Osteoblast (primary cell): ENCODE measurements around the gene OPA1. TPM values are rescaled to one million over a fixed set of nuclear protein-coding genes. Genes with fewer than 3 reads are reported as not detected.

Experiments used
- DNase-seq: peaks from one replicate; pipeline ENCODE4 v3.0.0; 2011; ENCODE audit warnings: low spot score, mixed read lengths; ENCODE audit not compliant: insufficient read length; ENCODE audit errors: missing footprints
- H2AFZ ChIP-seq: 2 replicates; pipeline ENCODE4 v1.6.0; 2011; ENCODE audit warnings: mild to moderate bottlenecking, low read length
- H3K27ac ChIP-seq: 2 replicates; pipeline ENCODE4 v1.5.1; 2011; ENCODE audit warnings: mild to moderate bottlenecking, low read depth, low read length, moderate library complexity
- H3K27me3 ChIP-seq: 2 replicates; pipeline ENCODE4 v1.6.0; 2012; ENCODE audit warnings: mild to moderate bottlenecking, control low read depth, inconsistent platforms, low read length, moderate library complexity; ENCODE audit not compliant: insufficient read depth
- H3K36me3 ChIP-seq: 2 replicates; pipeline ENCODE4 v1.5.1; 2011; ENCODE audit warnings: mild to moderate bottlenecking, low read length, control low read depth, moderate library complexity; ENCODE audit not compliant: insufficient read depth
- H3K4me1 ChIP-seq: 2 replicates; pipeline ENCODE4 v1.5.1; 2011; ENCODE audit warnings: mild to moderate bottlenecking, low read length, control low read depth, moderate library complexity; ENCODE audit not compliant: insufficient read depth
- H3K4me2 ChIP-seq: 2 replicates; pipeline ENCODE4 v1.6.0; 2011; ENCODE audit warnings: mild to moderate bottlenecking, low read length; ENCODE audit not compliant: insufficient read depth
- H3K4me3 ChIP-seq: fragments of 200-600 bp; sonication (generic); 3 replicates; pipeline ENCODE4 v1.5.1; 2012; ENCODE audit warnings: mild to moderate bottlenecking, low read length, inconsistent platforms; ENCODE audit not compliant: insufficient read depth
- H3K79me2 ChIP-seq: 2 replicates; pipeline ENCODE4 v1.6.0; 2012; ENCODE audit warnings: mild to moderate bottlenecking, low read length, control low read depth, inconsistent platforms; ENCODE audit not compliant: insufficient read depth
- H3K9me3 ChIP-seq: 2 replicates; pipeline ENCODE4 v1.5.1; 2011; ENCODE audit warnings: low read depth, low read length, control low read depth
- H4K20me1 ChIP-seq: 2 replicates; pipeline ENCODE4 v1.6.0; 2012; ENCODE audit warnings: mild to moderate bottlenecking, low read length, control low read depth; ENCODE audit not compliant: insufficient read depth
- CTCF ChIP-seq: IDR thresholded peaks from 2 replicates; pipeline ENCODE4 v1.5.1; 2011; ENCODE audit warnings: mild to moderate bottlenecking, low read depth, low read length, moderate library complexity; ENCODE audit errors: extremely low read depth
- total RNA-seq: library from RNA; depleted of rRNA; stranded (reverse); fragments of >200 nt; gene quantifications from 2 replicates; pipeline ENCODE4 v1.2.3, GENCODE V29; 2012

The OPA1 gene
- total RNA-seq, 1 donor: 77.4 TPM

- Histone ChIP-seq H3K36me3 (peaks cover 38% of the 10 kb centered on the region), H3K4me3 (no peak overlapping the region), H4K20me1 (peaks cover 4% of the 10 kb centered on the region), H3K9me3 (no peaks in the 10 kb centered on the region), H3K4me1 (no peaks in the 10 kb centered on the region), H3K4me2 (no peak overlapping the region), H2AFZ (no peak overlapping the region), H3K27me3 (no peaks in the 10 kb centered on the region), H3K79me2 (peaks cover 29% of the 10 kb centered on the region), H3K27ac (no peak overlapping the region)
- no peak for DNase-seq
- no peak for TF ChIP-seq CTCF
Observed at GRCh38 chr3:193617628-193618027, 24.6 kb downstream of the OPA1 start.

GRCh38 chr3:193620057-193620456 lies 27.0 kb downstream of the OPA1 start:
- no peak for DNase-seq
- H3K79me2 ChIP-seq: peaks cover 11% of the 10 kb centered on the region
- no peaks in the 10 kb centered on the region for H3K27me3 ChIP-seq
- H4K20me1 ChIP-seq: no peaks in the 10 kb centered on the region
- no peak overlapping the region for H3K4me2 ChIP-seq
- no peak overlapping the region for H2AFZ ChIP-seq
- no peaks in the 10 kb centered on the region for H3K9me3 ChIP-seq
- TF ChIP-seq CTCF: no peak
- H3K36me3 ChIP-seq: peaks cover 33% of the 10 kb centered on the region
- no peak overlapping the region for H3K27ac ChIP-seq
- no peaks in the 10 kb centered on the region for H3K4me1 ChIP-seq
- H3K4me3 ChIP-seq: no peak overlapping the region

- H3K4me2 ChIP-seq: no peak overlapping the region
- no peak overlapping the region for H2AFZ ChIP-seq
- TF ChIP-seq CTCF: no peak
- no peaks in the 10 kb centered on the region for H3K4me1 ChIP-seq
- H3K27ac ChIP-seq: no peak overlapping the region
- no peaks in the 10 kb centered on the region for H3K9me3 ChIP-seq
- no peak overlapping the region for H3K4me3 ChIP-seq
- peaks cover 9% of the 10 kb centered on the region for H3K79me2 ChIP-seq
- DNase-seq: no peak
- H3K27me3 ChIP-seq: no peaks in the 10 kb centered on the region
- no peaks in the 10 kb centered on the region for H4K20me1 ChIP-seq
- H3K36me3 ChIP-seq: peaks cover 30% of the 10 kb centered on the region
Observed at GRCh38 chr3:193620650-193621049, 27.6 kb downstream of the OPA1 start.

GRCh38 chr3:193621127-193621526 lies 28.1 kb downstream of the OPA1 start:
- peaks cover 30% of the 10 kb centered on the region for H3K36me3 ChIP-seq
- no peaks in the 10 kb centered on the region for H3K27me3 ChIP-seq
- no peaks in the 10 kb centered on the region for H3K9me3 ChIP-seq
- no peak overlapping the region for H3K4me2 ChIP-seq
- no peaks in the 10 kb centered on the region for H3K4me1 ChIP-seq
- H3K79me2 ChIP-seq: peaks cover 7% of the 10 kb centered on the region
- no peak for TF ChIP-seq CTCF
- no peak overlapping the region for H3K4me3 ChIP-seq
- H2AFZ ChIP-seq: no peak overlapping the region
- no peak overlapping the region for H3K27ac ChIP-seq
- DNase-seq: no peak
- H4K20me1 ChIP-seq: no peaks in the 10 kb centered on the region
